Fibroblast of pulmonary artery (primary cell): ENCODE measurements around the gene RHOD.

Experiments
- DNase-seq: peaks from one replicate; pipeline ENCODE4 v3.0.0-alpha.2; 2010; ENCODE audit warnings: low read depth
- H3K4me3 ChIP-seq: replicated peaks from 2 replicates; pipeline ENCODE4 v1.5.1; 2011; ENCODE audit warnings: low read depth, mild to moderate bottlenecking, control low read depth, low read length, moderate library complexity
- CTCF ChIP-seq: IDR thresholded peaks from 2 replicates; pipeline ENCODE4 v1.5.1; 2011; ENCODE audit warnings: mild to moderate bottlenecking, control low read depth, low read length, inconsistent platforms; ENCODE audit errors: missing control alignments

The RHOD gene

GRCh38 chr11:67083786-67084366 is 27.2 kb downstream of the RHOD start:
- no peak for DNase-seq
- no peak for TF ChIP-seq CTCF
- no peak overlapping the region for H3K4me3 ChIP-seq

- no peak for DNase-seq
- H3K4me3 ChIP-seq, result no peak overlapping the region
- no peak for TF ChIP-seq CTCF
Observed at GRCh38 chr11:67085617-67086016, 29.0 kb downstream of the RHOD start.

GRCh38 chr11:67090717-67091116 is 34.1 kb downstream of the RHOD start:
- no peak overlapping the region for H3K4me3 ChIP-seq
- no peak for TF ChIP-seq CTCF
- DNase-seq, result no peak

- no peak for TF ChIP-seq CTCF
- no peak overlapping the region for H3K4me3 ChIP-seq
- no peak for DNase-seq
Observed at GRCh38 chr11:67095214-67095507, 38.5 kb downstream of the RHOD start.

GRCh38 chr11:67098799-67099429 is 42.3 kb downstream of the RHOD start:
- DNase-seq, result no peak
- no peak for TF ChIP-seq CTCF
- no peak overlapping the region for H3K4me3 ChIP-seq

- TF ChIP-seq CTCF, result no peak
- no peak overlapping the region for H3K4me3 ChIP-seq
- DNase-seq, result no peak
Observed at GRCh38 chr11:67099831-67100324, 43.2 kb downstream of the RHOD start.

- no peak overlapping the region for H3K4me3 ChIP-seq
- no peak for TF ChIP-seq CTCF
- no peak for DNase-seq
Observed at GRCh38 chr11:67102664-67103063, 46.0 kb downstream of the RHOD start.
